Esophagus squamous epithelium (tissue), 5 donors: Measurements from ENCODE around the gene RNASE11. TPM values are rescaled to one million over a fixed set of nuclear protein-coding genes. Genes with fewer than 3 reads are reported as not detected.
"Not testable (repeated sequence)": the region's sequence is repeated elsewhere in the genome, so short reads cannot be mapped to it uniquely, and the experiment has no call there.

Source experiments
- DNase-seq: peaks from one replicate; lab custom pipeline; 2025; lab: John Stamatoyannopoulos, UW
- H3K27ac ChIP-seq, 4 donors: fragments of 200-600 bp; sonication (generic); one replicate each; pipeline ENCODE4 v1.5.1; 2016 to 2019; ENCODE audit warnings: mild to moderate bottlenecking in 1 of 4
- H3K27me3 ChIP-seq, 4 donors: fragments of 200-600 bp; sonication (generic); 1 replicate in 3 of 4; 2 replicates in 1 of 4; pipeline versions ENCODE4 v1.5.1 to v1.6.0; 2017 to 2021; ENCODE audit warnings: antibody characterized with exemption in 1 of 4
- H3K36me3 ChIP-seq, 3 donors: fragments of 200-600 bp; sonication (generic); one replicate each; pipeline ENCODE4 v1.5.1; 2016 to 2019
- H3K4me1 ChIP-seq, 3 donors: fragments of 200-600 bp; sonication (generic); one replicate each; pipeline ENCODE4 v1.5.1; 2017 to 2019
- H3K4me3 ChIP-seq, 4 donors: fragments of 200-600 bp; sonication (generic); 1 replicate in 3 of 4; 2 replicates in 1 of 4; pipeline ENCODE4 v1.5.1; 2016 to 2019; ENCODE audit warnings: mild to moderate bottlenecking in 2 of 4, moderate library complexity in 1 of 4
- H3K9me3 ChIP-seq, 3 donors: fragments of 200-600 bp; sonication (generic); one replicate each; pipeline ENCODE4 v1.5.1; 2016 to 2019
- POLR2A ChIP-seq, 4 donors: fragments of 450-650 bp; IDR thresholded peaks; one replicate each; pipeline ENCODE4 v1.6.1; 2017; ENCODE audit warnings: antibody characterized with exemption in 4 of 4, mild to moderate bottlenecking in 4 of 4, moderate library complexity in 3 of 4
- WGBS, 2 donors: methylation state at CpG; one replicate each; pipeline ENCODE4 v1.1.5; 2018; 5-methylcytosine and 5-hydroxymethylcytosine counted together
- intact Hi-C: fragments of 100-400 bp; cut with DNase I; formaldehyde crosslinking; loops from one replicate; pipeline ENCODE4 v1.15.0; 2022
- total RNA-seq, 4 donors: library from RNA; depleted of rRNA; stranded (reverse); fragments of >200 nt; gene quantifications; one replicate each; pipeline ENCODE4 v1.1.0, GENCODE V29; 2016
- TF ChIP-seq, protein P1 (sequence below), 6 experiments: fragments of 450-650 bp in 4 of 6; fragments of 200-600 bp in 2 of 6; sonication (generic) in 2 of 6; IDR thresholded peaks; one replicate each; pipeline ENCODE4 v1.5.1; 2016 to 2019; ENCODE audit warnings: antibody characterized with exemption in 6 of 6, mild to moderate bottlenecking in 4 of 6, moderate library complexity in 4 of 6
- donor health status: DM: yes; HTN: yes; CAD: no.

Gene RNASE11
- total RNA-seq, 4 donors from 2014 or later, result not detected

DNA sequence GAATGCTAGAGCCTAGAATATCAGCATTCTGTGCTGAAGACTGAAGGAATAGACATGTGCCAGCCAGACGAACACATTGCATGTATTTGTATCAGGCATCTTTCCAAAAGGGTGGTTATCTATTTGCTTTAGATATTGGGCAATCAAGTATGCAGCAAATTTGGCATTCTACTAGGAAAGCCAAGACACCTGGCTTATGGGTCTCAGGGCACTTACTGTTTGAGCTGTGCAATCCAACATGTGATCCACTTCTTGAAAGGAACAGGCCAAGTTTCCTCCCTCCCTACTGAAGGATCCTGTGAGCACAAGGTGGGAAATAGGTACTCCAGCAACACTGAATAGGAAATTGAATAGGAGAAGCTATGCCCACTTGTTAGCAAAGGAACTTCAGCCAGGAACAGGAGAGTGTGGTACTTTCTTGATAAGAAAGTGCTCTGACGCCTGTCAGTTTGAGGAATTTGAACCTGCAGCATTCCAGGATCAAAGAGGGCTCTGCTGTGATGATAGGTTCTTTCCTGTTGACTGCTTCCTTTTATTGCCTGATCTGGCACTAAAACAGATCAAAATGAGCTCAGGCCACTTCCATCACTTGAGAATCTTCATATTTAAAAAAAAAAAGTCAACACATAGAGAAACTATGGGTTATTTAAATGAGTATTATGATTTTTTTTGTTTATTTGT lies 33.1 kb upstream of the RNASE11 start:
- H3K36me3 ChIP-seq, result no peaks in the 10 kb centered on the region
- no peak for DNase-seq
- peaks cover 0 to 13% (median 0%) of the 10 kb centered on the region in 4 donors for H3K27me3 ChIP-seq
- no peak overlapping the region for H3K27ac ChIP-seq
- WGBS, 2 donors, result 42 to 60% methylated on average over 2 of the region's 2 CpGs
- H3K9me3 ChIP-seq, result no peaks in the 10 kb centered on the region
- intact Hi-C loops, result no loop called here
- TF ChIP-seq, protein P1, sequence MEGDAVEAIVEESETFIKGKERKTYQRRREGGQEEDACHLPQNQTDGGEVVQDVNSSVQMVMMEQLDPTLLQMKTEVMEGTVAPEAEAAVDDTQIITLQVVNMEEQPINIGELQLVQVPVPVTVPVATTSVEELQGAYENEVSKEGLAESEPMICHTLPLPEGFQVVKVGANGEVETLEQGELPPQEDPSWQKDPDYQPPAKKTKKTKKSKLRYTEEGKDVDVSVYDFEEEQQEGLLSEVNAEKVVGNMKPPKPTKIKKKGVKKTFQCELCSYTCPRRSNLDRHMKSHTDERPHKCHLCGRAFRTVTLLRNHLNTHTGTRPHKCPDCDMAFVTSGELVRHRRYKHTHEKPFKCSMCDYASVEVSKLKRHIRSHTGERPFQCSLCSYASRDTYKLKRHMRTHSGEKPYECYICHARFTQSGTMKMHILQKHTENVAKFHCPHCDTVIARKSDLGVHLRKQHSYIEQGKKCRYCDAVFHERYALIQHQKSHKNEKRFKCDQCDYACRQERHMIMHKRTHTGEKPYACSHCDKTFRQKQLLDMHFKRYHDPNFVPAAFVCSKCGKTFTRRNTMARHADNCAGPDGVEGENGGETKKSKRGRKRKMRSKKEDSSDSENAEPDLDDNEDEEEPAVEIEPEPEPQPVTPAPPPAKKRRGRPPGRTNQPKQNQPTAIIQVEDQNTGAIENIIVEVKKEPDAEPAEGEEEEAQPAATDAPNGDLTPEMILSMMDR (IDR thresholded peaks at IDR 0.05), result no peak
- TF ChIP-seq POLR2A (IDR thresholded peaks at IDR 0.05), result no peak
- peaks cover 0 to 31% (median 0%) of the 10 kb centered on the region in 3 donors for H3K4me1 ChIP-seq
- H3K4me3 ChIP-seq, result no peak overlapping the region

DNA sequence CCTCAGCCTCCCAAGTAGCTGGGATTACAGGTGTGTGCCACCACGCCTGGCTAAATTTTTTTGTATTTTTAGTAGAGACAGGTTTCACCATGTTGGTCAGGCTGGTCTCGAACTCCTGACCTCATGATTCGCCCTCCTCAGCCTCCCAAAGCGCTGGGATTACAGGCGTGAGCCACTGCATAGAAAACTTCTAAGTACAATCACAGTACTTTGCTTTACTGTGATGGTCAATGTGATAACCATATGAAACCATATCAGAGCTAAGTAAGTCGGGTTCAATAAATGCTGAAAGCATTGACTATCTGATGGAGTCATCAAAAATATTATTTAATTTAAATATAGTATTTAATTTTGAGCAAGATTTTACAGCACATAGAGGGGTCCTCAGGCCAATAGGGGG lies 31.9 kb upstream of the RNASE11 start:
- intact Hi-C loops, result loop anchor here (10.0 kb wide), 1 partner anchor 355 kb away; no protein-coding TSS in a partner anchor
- DNase-seq, H3K9me3 ChIP-seq, H3K27me3 ChIP-seq, H3K36me3 ChIP-seq, H3K4me3 ChIP-seq, H3K27ac ChIP-seq: not testable (repeated sequence)
- H3K4me1 ChIP-seq, result peaks cover 0 to 25% (median 0%) of the 10 kb centered on the region in 3 donors
- 76 to 79% methylated on average over 6 of the region's 6 CpGs for WGBS, 2 donors

DNA sequence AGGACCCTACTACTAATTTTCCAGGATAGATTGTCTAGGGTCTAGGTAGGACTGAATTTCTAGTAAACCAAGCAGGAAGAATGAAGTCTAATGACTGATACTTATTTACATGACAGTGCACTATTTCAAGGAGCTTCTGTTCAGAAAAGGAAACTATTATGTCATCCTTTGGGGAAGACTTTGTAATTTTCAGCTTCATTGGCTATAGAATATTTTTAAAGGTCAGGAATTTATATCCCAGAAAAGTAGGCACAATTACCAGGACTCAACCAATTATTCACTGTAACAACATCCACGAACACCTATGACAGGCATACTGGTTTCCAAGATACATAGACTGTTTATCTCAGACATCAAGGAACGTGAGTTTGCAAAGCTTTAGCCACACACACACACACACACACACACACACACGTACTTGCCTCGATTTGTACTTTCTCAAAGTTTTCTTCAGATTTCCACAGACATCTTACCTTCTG lies 30.5 kb upstream of the RNASE11 start:
- Histone ChIP-seq H3K36me3 (no peaks in the 10 kb centered on the region), H3K27ac (no peak overlapping the region), H3K27me3 (peaks cover 0 to 8% (median 0%) of the 10 kb centered on the region in 4 donors), H3K9me3 (no peaks in the 10 kb centered on the region), H3K4me3 (no peak overlapping the region), H3K4me1 (peaks cover 0 to 26% (median 0%) of the 10 kb centered on the region in 3 donors)
- WGBS, 2 donors, result 44 to 49% methylated on average over 4 of the region's 4 CpGs
- no peak for TF ChIP-seq POLR2A (IDR thresholded peaks at IDR 0.05)
- TF ChIP-seq, protein P1 (IDR thresholded peaks at IDR 0.05), result no peak
- no peak for DNase-seq
- intact Hi-C loops, result loop anchor here (10.0 kb wide), 1 partner anchor 356 kb away; no protein-coding TSS in a partner anchor

DNA sequence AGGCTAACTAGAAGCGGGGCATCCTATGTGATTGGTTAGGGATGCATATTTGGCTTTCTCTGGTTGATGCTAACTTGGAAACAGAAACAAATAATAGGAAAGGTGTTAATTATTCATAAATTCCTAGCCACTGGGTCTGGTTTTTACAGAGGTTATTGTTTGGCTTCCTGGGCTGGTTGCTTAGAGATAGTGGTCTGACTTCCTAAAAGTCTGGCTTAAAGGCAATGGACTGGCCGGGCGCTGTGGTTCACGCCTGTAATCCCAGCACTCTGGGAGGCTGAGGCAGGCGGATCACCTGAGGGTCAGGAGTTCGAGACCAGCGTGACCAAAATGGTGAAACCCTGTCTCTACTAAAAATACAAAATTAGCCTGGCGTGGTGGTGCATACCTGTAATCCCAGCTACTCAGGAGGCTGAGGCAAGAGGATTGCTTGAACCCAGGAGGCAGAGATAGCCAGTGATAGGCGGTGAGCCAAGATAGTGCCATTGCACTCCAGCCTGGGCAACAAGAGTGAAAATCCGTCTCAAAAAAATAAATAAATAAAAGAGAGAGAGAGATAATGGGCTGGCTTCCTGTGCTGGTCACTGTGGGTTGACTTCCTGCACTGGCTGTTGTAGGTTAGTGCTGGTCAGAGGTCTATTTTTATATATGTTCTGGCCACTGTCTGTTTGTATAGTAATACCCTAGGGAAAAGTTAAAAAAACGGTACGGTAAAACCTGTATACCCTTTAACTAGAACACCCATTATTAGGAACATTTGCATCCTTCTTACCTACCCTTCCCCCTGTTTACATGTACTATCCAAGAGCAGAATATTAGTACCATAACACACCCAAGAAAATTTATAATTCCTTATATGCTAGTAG lies 29.6 kb upstream of the RNASE11 start:
- Histone ChIP-seq H3K4me1 (peaks cover 0 to 29% (median 0%) of the 10 kb centered on the region in 3 donors), H3K27ac (no peak overlapping the region), H3K9me3 (no peaks in the 10 kb centered on the region), H3K36me3 (no peaks in the 10 kb centered on the region), H3K4me3 (no peak overlapping the region), H3K27me3 (no peaks in the 10 kb centered on the region)
- DNase-seq, result no peak
- intact Hi-C loops, result loop anchor here (10.0 kb wide), 1 partner anchor 357 kb away; no protein-coding TSS in a partner anchor
- WGBS, 2 donors, result 78 to 83% methylated on average over 9 to 12 of the region's 12 CpGs
- no peak for TF ChIP-seq POLR2A (IDR thresholded peaks at IDR 0.05)
- TF ChIP-seq, protein P1 (IDR thresholded peaks at IDR 0.05), result no peak

DNA sequence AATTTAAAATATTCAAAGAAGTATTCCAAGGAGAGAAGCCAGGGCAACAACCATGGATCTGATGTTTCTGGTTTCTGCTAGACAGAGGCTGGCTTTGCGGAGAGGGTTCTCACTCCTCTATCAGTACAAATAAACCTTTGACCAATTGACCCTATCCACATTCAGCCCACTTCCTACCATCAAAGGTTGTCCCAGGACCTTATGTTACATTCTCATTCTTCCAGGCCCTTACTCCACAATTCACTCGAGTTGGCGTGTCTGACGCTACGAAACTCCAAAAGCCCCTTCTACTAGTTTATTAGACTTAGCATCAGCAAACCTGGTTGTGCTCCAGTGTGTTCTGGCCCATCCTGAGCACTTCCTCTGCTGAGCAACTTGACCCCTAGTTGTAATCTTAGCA lies 28.2 kb upstream of the RNASE11 start:
- TF ChIP-seq, protein P1 (IDR thresholded peaks at IDR 0.05), result no peak
- no peak for TF ChIP-seq POLR2A (IDR thresholded peaks at IDR 0.05)
- H3K4me3 ChIP-seq, result no peak overlapping the region
- peaks cover 0 to 34% (median 0%) of the 10 kb centered on the region in 3 donors for H3K4me1 ChIP-seq
- no peaks in the 10 kb centered on the region for H3K9me3 ChIP-seq
- 93% methylated on average over 5 of the region's 5 CpGs for WGBS, 2 donors
- no peak for DNase-seq
- no peak overlapping the region for H3K27ac ChIP-seq
- H3K36me3 ChIP-seq, result no peaks in the 10 kb centered on the region
- intact Hi-C loops, result loop anchor here (10.0 kb wide), 1 partner anchor 359 kb away; no protein-coding TSS in a partner anchor
- H3K27me3 ChIP-seq, result no peaks in the 10 kb centered on the region
